Loucy (cell line): Measurements from ENCODE around the gene LARP4B.

Source experiments
- H2AFZ ChIP-seq: fragments of 200-600 bp; sonication (generic); 2 replicates; pipeline ENCODE4 v1.6.0; 2016; ENCODE audit warnings: antibody characterized with exemption, mild to moderate bottlenecking, low read length, moderate library complexity
- H3F3A ChIP-seq: fragments of 200-600 bp; 2 replicates; pipeline ENCODE4 v1.6.0; 2016; ENCODE audit warnings: antibody characterized with exemption, low read depth, mild to moderate bottlenecking
- H3K27me3 ChIP-seq: fragments of 200-600 bp; sonication (generic); 2 replicates; pipeline ENCODE4 v1.6.1; 2014; ENCODE audit warnings: low read length, mild to moderate bottlenecking; ENCODE audit not compliant: insufficient read depth, poor library complexity, severe bottlenecking
- H3K36me3 ChIP-seq: fragments of 200-600 bp; sonication (generic); 2 replicates; pipeline ENCODE4 v1.6.1; 2016; ENCODE audit warnings: low read length; ENCODE audit not compliant: insufficient read depth
- H3K4me1 ChIP-seq: fragments of 200-600 bp; sonication (generic); 2 replicates; pipeline ENCODE4 v1.5.1; 2014; ENCODE audit warnings: low read length, mild to moderate bottlenecking; ENCODE audit not compliant: insufficient read depth, poor library complexity, severe bottlenecking
- H3K4me2 ChIP-seq: fragments of 200-600 bp; sonication (generic); 2 replicates; pipeline ENCODE4 v1.6.0; 2014; ENCODE audit warnings: antibody characterized with exemption, low read length, low read depth, mild to moderate bottlenecking; ENCODE audit not compliant: poor library complexity, severe bottlenecking
- H3K4me3 ChIP-seq: fragments of 200-600 bp; sonication (generic); 2 replicates; pipeline ENCODE4 v1.5.1; 2014; ENCODE audit warnings: low read length, mild to moderate bottlenecking, mixed read lengths; ENCODE audit not compliant: poor library complexity, severe bottlenecking
- H3K79me2 ChIP-seq: fragments of 200-600 bp; sonication (generic); 2 replicates; pipeline ENCODE4 v1.6.1; 2014; ENCODE audit warnings: low read length; ENCODE audit not compliant: insufficient read depth
- H3K9ac ChIP-seq: fragments of 200-600 bp; sonication (generic); 2 replicates; pipeline ENCODE4 v1.6.0; 2014; ENCODE audit warnings: mild to moderate bottlenecking, low read depth, low read length, moderate library complexity; ENCODE audit not compliant: poor library complexity, severe bottlenecking
- H3K9me2 ChIP-seq: fragments of 200-600 bp; sonication (generic); replicated peaks from 2 replicates; pipeline ENCODE4 v1.6.1; 2016; ENCODE audit warnings: low read depth, low read length, mixed read lengths
- H3K9me3 ChIP-seq: fragments of 200-600 bp; sonication (generic); 2 replicates; pipeline ENCODE4 v1.6.1; 2014; ENCODE audit warnings: mild to moderate bottlenecking, antibody characterized with exemption, low read length, low read depth; ENCODE audit not compliant: insufficient read depth
- H4K20me1 ChIP-seq: fragments of 200-600 bp; sonication (generic); 2 replicates; pipeline ENCODE4 v1.6.0; 2014; ENCODE audit warnings: antibody characterized with exemption, low read length, mild to moderate bottlenecking; ENCODE audit not compliant: insufficient read depth, poor library complexity, severe bottlenecking
- CTCF ChIP-seq: fragments of 200-600 bp; sonication (generic); conservative IDR thresholded peaks from 2 replicates; pipeline ENCODE4 v1.5.1; 2014; ENCODE audit warnings: mild to moderate bottlenecking, antibody characterized with exemption, low read length
- EZH2phosphoT487 ChIP-seq: fragments of 200-600 bp; IDR thresholded peaks from 2 replicates; pipeline ENCODE4 v1.6.1; 2018; ENCODE audit warnings: antibody characterized with exemption, mild to moderate bottlenecking, moderate library complexity, borderline replicate concordance

Gene LARP4B

GRCh38 chr10:785089-785860 is 146.2 kb downstream of the LARP4B start:
- H3K79me2 ChIP-seq = no peaks in the 10 kb centered on the region
- H3K9me2 ChIP-seq = no peaks in the 10 kb centered on the region
- no peaks in the 10 kb centered on the region for H3K4me1 ChIP-seq
- no peaks in the 10 kb centered on the region for H3F3A ChIP-seq
- no peak overlapping the region for H2AFZ ChIP-seq
- H3K4me2 ChIP-seq = no peak overlapping the region
- H3K9ac ChIP-seq = no peak overlapping the region
- H3K4me3 ChIP-seq = no peak overlapping the region
- no peaks in the 10 kb centered on the region for H3K27me3 ChIP-seq
- no peak for TF ChIP-seq EZH2phosphoT487
- no peak for TF ChIP-seq CTCF
- H3K9me3 ChIP-seq = no peaks in the 10 kb centered on the region
- no peaks in the 10 kb centered on the region for H4K20me1 ChIP-seq
- no peaks in the 10 kb centered on the region for H3K36me3 ChIP-seq

GRCh38 chr10:784403-785088 is 147.0 kb downstream of the LARP4B start:
- Histone ChIP-seq H3K9me2 (no peaks in the 10 kb centered on the region), H3K79me2 (no peaks in the 10 kb centered on the region), H3K9ac (no peak overlapping the region), H3K4me3 (no peak overlapping the region), H2AFZ (no peak overlapping the region), H3F3A (no peaks in the 10 kb centered on the region), H3K4me2 (no peak overlapping the region), H3K36me3 (no peaks in the 10 kb centered on the region), H3K4me1 (no peaks in the 10 kb centered on the region), H3K9me3 (no peaks in the 10 kb centered on the region), H3K27me3 (no peaks in the 10 kb centered on the region), H4K20me1 (no peaks in the 10 kb centered on the region)
- TF ChIP-seq EZH2phosphoT487 (no peak), CTCF (no peak)

- TF ChIP-seq EZH2phosphoT487 = no peak
- TF ChIP-seq CTCF = no peak
Measured at GRCh38 chr10:782751-783648, 148.5 kb downstream of the LARP4B start.

More at GRCh38 chr10:782751-783648, 148.5 kb downstream of the LARP4B start:
- Histone ChIP-seq H3K79me2 (no peaks in the 10 kb centered on the region), H3K9me3 (no peaks in the 10 kb centered on the region; the same call in 1 of the 2 replicates), H3K9ac (no peak overlapping the region), H3K4me3 (no peak overlapping the region), H3K36me3 (no peaks in the 10 kb centered on the region), H2AFZ (no peak overlapping the region), H3K9me2 (no peaks in the 10 kb centered on the region), H3K4me2 (no peak overlapping the region), H3K27me3 (no peaks in the 10 kb centered on the region), H3F3A (no peaks in the 10 kb centered on the region), H3K4me1 (no peaks in the 10 kb centered on the region), H4K20me1 (no peaks in the 10 kb centered on the region)
